ENCODE data around the gene TMUB2. TPM values are rescaled to one million over a fixed set of nuclear protein-coding genes. Genes with fewer than 3 reads are reported as not detected.

Gene TMUB2
- total and polyA plus RNA-seq, 9 of the 15 experiments (the other 6 are each of a cell fraction or from before 2014, with no cell fraction given) = 4.1 to 29.8 (median 16.3) TPM

- 0 out of 2 replicates have a peak, but pooled peaks have one; percentile 55 for TF ChIP-seq KLF1 (tag; IDR thresholded peaks at IDR 0.05)
- 0 out of 2 replicates have a peak, but pooled peaks have one; percentile 7 for TF ChIP-seq SMAD3 (CRISPR knock-in tag; conservative IDR thresholded peaks at IDR 0.05)
- TF ChIP-seq, protein P1, sequence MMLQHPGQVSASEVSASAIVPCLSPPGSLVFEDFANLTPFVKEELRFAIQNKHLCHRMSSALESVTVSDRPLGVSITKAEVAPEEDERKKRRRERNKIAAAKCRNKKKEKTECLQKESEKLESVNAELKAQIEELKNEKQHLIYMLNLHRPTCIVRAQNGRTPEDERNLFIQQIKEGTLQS (IDR thresholded peaks at IDR 0.05) = peak; percentile 97
- TF ChIP-seq, protein P1 (CRISPR knock-in tag; conservative IDR thresholded peaks at IDR 0.05) = peak; percentile 91
- TF ChIP-seq FOXJ2 (tag; IDR thresholded peaks at IDR 0.05) = 0 out of 2 replicates have a peak, but pooled peaks have one; percentile 24
- TF ChIP-seq HDAC3 (IDR thresholded peaks at IDR 0.05; ENCODE audit: borderline replicate concordance, partially characterized antibody) = peak; percentile 55
- TF ChIP-seq ZNF79 (CRISPR knock-in tag; IDR thresholded peaks at IDR 0.05; ENCODE audit: low read depth) = no peak
- TF ChIP-seq ZNF696 (CRISPR knock-in tag; conservative IDR thresholded peaks at IDR 0.05) = no peak
- TF ChIP-seq DMBX1 (CRISPR knock-in tag; IDR thresholded peaks at IDR 0.05; ENCODE audit: borderline replicate concordance) = peak; percentile 59; the same call in 1 of the 2 replicates
- TF ChIP-seq, protein P2, sequence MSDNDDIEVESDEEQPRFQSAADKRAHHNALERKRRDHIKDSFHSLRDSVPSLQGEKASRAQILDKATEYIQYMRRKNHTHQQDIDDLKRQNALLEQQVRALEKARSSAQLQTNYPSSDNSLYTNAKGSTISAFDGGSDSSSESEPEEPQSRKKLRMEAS (CRISPR knock-in tag; IDR thresholded peaks at IDR 0.05) = peak; percentile 69
Measured at GRCh38 chr17:44159519-44160210, 27.1 kb upstream of the TMUB2 start (continued).

Data from K562 (cell line).